HEK293 (cell line): ENCODE data around the gene B4GALT2.

ENCODE experiments used
- CTCF ChIA-PET: fragments of 350-600 bp; formaldehyde crosslinking; extraction: SDS; loops from one replicate; lab custom pipeline; 2021; ENCODE audit warnings: antibody characterized with exemption; lab: Yijun Ruan, JAX
- POLR2A ChIA-PET: fragments of 300-600 bp; formaldehyde crosslinking; extraction: SDS; loops from one replicate; lab custom pipeline; 2020; ENCODE audit warnings: antibody characterized with exemption, inconsistent platforms; lab: Yijun Ruan, JAX
- H3K27ac ChIP-seq: fragments of 200-500 bp; sonication (Bioruptor generic); 2 replicates; pipeline ENCODE4 v1.5.1; 2014; ENCODE audit warnings: low read depth, low read length, control low read depth, inconsistent platforms; ENCODE audit errors: extremely low read depth
- H3K36me3 ChIP-seq, 2 experiments: fragments of 200-500 bp in 1 of 2; sonication (Bioruptor generic) in 1 of 2; 1 replicate in 1 of 2; 2 replicates in 1 of 2; pipeline ENCODE4 v1.5.1; 2014 to 2017; ENCODE audit warnings: inconsistent platforms in 2 of 2, low read length in 2 of 2; ENCODE audit not compliant: control insufficient read depth in 2 of 2, insufficient read depth in 1 of 2
- H3K4me1 ChIP-seq: fragments of 200-500 bp; sonication (Bioruptor generic); 2 replicates; pipeline ENCODE4 v1.5.1; 2014; ENCODE audit warnings: mild to moderate bottlenecking, low read length, inconsistent platforms; ENCODE audit not compliant: control insufficient read depth, insufficient read depth
- H3K4me3 ChIP-seq: 2 replicates; pipeline ENCODE4 v1.5.1; 2011; ENCODE audit warnings: low read depth, mild to moderate bottlenecking, control low read depth, low read length, moderate library complexity
- H3K9me3 ChIP-seq: fragments of 200-500 bp; sonication (Bioruptor generic); 2 replicates; pipeline ENCODE4 v1.5.1; 2014; ENCODE audit warnings: low read depth, low read length, inconsistent platforms; ENCODE audit not compliant: control insufficient read depth, insufficient read depth
- EGR2 ChIP-seq: fragments of 450-650 bp; formaldehyde crosslinking; IDR thresholded peaks from 2 replicates; pipeline ENCODE4 v1.5.1; 2016; ENCODE audit warnings: low read depth, missing biosample characterization, missing genetic modification characterization
- GFI1B ChIP-seq: fragments of 450-650 bp; formaldehyde crosslinking; IDR thresholded peaks from 2 replicates; pipeline ENCODE4 v1.5.1; 2016; ENCODE audit warnings: missing biosample characterization, missing genetic modification characterization
- GLIS1 ChIP-seq: fragments of 450-650 bp; formaldehyde crosslinking; IDR thresholded peaks from 2 replicates; pipeline ENCODE4 v1.5.1; 2016; ENCODE audit warnings: missing biosample characterization, missing genetic modification characterization
- KLF1 ChIP-seq: fragments of 450-650 bp; formaldehyde crosslinking; IDR thresholded peaks from 2 replicates; pipeline ENCODE4 v1.5.1; 2016; ENCODE audit warnings: missing biosample characterization, missing genetic modification characterization
- KLF10 ChIP-seq: fragments of 450-650 bp; IDR thresholded peaks from 2 replicates; pipeline ENCODE4 v1.5.1; 2018; ENCODE audit warnings: missing biosample characterization, mild to moderate bottlenecking, missing genetic modification characterization
- KLF8 ChIP-seq: fragments of 450-650 bp; formaldehyde crosslinking; IDR thresholded peaks from 2 replicates; pipeline ENCODE4 v1.5.1; 2016; ENCODE audit warnings: missing biosample characterization, missing genetic modification characterization
- PRDM1 ChIP-seq: fragments of 450-650 bp; formaldehyde crosslinking; IDR thresholded peaks from 2 replicates; pipeline ENCODE4; 2016; ENCODE audit warnings: missing biosample characterization, missing genetic modification characterization
- SP2 ChIP-seq: fragments of 450-650 bp; formaldehyde crosslinking; IDR thresholded peaks from 2 replicates; pipeline ENCODE4 v1.5.1; 2016; ENCODE audit warnings: missing biosample characterization, missing genetic modification characterization
- SP7 ChIP-seq: fragments of 450-650 bp; formaldehyde crosslinking; IDR thresholded peaks from 2 replicates; pipeline ENCODE4 v1.5.1; 2016; ENCODE audit warnings: missing biosample characterization, missing genetic modification characterization
- WT1 ChIP-seq: fragments of 450-650 bp; formaldehyde crosslinking; IDR thresholded peaks from 2 replicates; pipeline ENCODE4 v1.5.1; 2016; ENCODE audit warnings: missing biosample characterization, missing genetic modification characterization
- ZBTB48 ChIP-seq: fragments of 450-650 bp; formaldehyde crosslinking; IDR thresholded peaks from 2 replicates; pipeline ENCODE4 v1.5.1; 2016; ENCODE audit warnings: missing biosample characterization, missing genetic modification characterization
- ZFHX2 ChIP-seq: fragments of 450-650 bp; formaldehyde crosslinking; conservative IDR thresholded peaks from 2 replicates; pipeline ENCODE4 v1.5.1; 2016; ENCODE audit warnings: missing biosample characterization, missing genetic modification characterization
- ZIC2 ChIP-seq: fragments of 450-650 bp; formaldehyde crosslinking; IDR thresholded peaks from 2 replicates; pipeline ENCODE4 v1.5.1; 2016; ENCODE audit warnings: missing biosample characterization, missing genetic modification characterization
- ZNF121 ChIP-seq: fragments of 450-650 bp; formaldehyde crosslinking; IDR thresholded peaks from 2 replicates; pipeline ENCODE4 v1.5.1; 2016; ENCODE audit warnings: missing biosample characterization, missing genetic modification characterization
- ZNF423 ChIP-seq: fragments of 450-650 bp; formaldehyde crosslinking; IDR thresholded peaks from 2 replicates; pipeline ENCODE4 v1.5.1; 2016; ENCODE audit warnings: missing biosample characterization, missing genetic modification characterization
- ZNF548 ChIP-seq: fragments of 450-650 bp; formaldehyde crosslinking; IDR thresholded peaks from 2 replicates; pipeline ENCODE4 v1.5.1; 2016; ENCODE audit warnings: missing biosample characterization, missing genetic modification characterization
- ZNF560 ChIP-seq: fragments of 450-650 bp; formaldehyde crosslinking; IDR thresholded peaks from 2 replicates; pipeline ENCODE4 v1.5.1; 2017; ENCODE audit warnings: missing biosample characterization, missing genetic modification characterization, borderline replicate concordance
- ZNF600 ChIP-seq: fragments of 450-650 bp; formaldehyde crosslinking; IDR thresholded peaks from 2 replicates; pipeline ENCODE4 v1.5.1; 2016; ENCODE audit warnings: missing biosample characterization, missing genetic modification characterization
- ZNF621 ChIP-seq: fragments of 450-650 bp; formaldehyde crosslinking; IDR thresholded peaks from 2 replicates; pipeline ENCODE4 v1.5.1; 2017; ENCODE audit warnings: missing biosample characterization, missing genetic modification characterization
- ZNF629 ChIP-seq: fragments of 450-650 bp; formaldehyde crosslinking; IDR thresholded peaks from 2 replicates; pipeline ENCODE4 v1.5.1; 2017; ENCODE audit warnings: missing biosample characterization, missing genetic modification characterization
- ZNF837 ChIP-seq: fragments of 450-650 bp; formaldehyde crosslinking; IDR thresholded peaks from 2 replicates; pipeline ENCODE4 v1.5.1; 2016; ENCODE audit warnings: missing biosample characterization, missing genetic modification characterization
- TF ChIP-seq, protein P1 (sequence below): fragments of 450-650 bp; formaldehyde crosslinking; IDR thresholded peaks from 2 replicates; pipeline ENCODE4 v1.5.1; 2016; ENCODE audit warnings: missing biosample characterization, missing genetic modification characterization
- TF ChIP-seq, protein P2 (sequence below): IDR thresholded peaks from 2 replicates; pipeline ENCODE4 v1.6.1; 2011; ENCODE audit warnings: mild to moderate bottlenecking, low read depth, low read length, borderline replicate concordance
- TF ChIP-seq, protein P3 (sequence below): fragments of 450-650 bp; formaldehyde crosslinking; IDR thresholded peaks from 2 replicates; pipeline ENCODE4 v1.5.1; 2016; ENCODE audit warnings: missing biosample characterization, missing genetic modification characterization

Gene B4GALT2

DNA sequence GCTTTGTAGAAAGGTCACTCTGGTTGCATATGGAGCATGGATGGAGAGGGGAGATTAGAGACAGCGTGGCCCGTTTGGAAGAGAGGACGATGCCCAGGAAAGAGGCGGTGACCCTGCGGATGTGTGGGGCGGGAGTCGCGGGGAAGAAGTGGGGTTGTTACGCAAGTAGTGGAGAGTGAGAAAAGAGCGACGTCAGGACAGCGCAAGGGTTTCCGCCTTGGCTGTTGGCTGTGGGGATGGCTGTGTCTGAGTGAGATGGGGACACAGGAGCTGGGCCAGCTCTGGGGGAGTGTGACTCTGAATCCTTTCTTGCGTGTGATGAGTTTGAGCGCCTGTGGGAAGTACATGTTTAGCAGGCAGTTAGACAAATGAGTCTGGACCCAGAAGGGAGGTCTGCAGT is 3.8 kb downstream of the B4GALT2 start:
- Histone ChIP-seq H3K36me3 (peaks cover 0 to 80% of the 10 kb centered on the region in 2 experiments), H3K27ac (no peak overlapping the region), H3K9me3 (no peaks in the 10 kb centered on the region), H3K4me1 (peaks cover 3% of the 10 kb centered on the region; the same call in 1 of the 2 replicates), H3K4me3 (no peak overlapping the region)
- TF ChIP-seq, protein P1, sequence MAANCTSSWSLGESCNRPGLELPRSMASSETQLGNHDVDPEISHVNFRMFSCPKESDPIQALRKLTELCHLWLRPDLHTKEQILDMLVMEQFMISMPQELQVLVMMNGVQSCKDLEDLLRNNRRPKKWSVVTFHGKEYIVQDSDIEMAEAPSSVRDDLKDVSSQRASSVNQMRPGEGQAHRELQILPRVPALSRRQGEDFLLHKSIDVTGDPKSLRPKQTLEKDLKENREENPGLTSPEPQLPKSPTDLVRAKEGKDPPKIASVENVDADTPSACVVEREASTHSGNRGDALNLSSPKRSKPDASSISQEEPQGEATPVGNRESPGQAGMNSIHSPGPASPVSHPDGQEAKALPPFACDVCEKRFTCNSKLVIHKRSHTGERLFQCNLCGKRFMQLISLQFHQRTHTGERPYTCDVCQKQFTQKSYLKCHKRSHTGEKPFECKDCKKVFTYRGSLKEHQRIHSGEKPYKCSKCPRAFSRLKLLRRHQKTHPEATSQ (tag by site-specific recombination) = no peak
- TF ChIP-seq, protein P2, sequence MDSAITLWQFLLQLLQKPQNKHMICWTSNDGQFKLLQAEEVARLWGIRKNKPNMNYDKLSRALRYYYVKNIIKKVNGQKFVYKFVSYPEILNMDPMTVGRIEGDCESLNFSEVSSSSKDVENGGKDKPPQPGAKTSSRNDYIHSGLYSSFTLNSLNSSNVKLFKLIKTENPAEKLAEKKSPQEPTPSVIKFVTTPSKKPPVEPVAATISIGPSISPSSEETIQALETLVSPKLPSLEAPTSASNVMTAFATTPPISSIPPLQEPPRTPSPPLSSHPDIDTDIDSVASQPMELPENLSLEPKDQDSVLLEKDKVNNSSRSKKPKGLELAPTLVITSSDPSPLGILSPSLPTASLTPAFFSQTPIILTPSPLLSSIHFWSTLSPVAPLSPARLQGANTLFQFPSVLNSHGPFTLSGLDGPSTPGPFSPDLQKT = no peak
- TF ChIP-seq ZNF121 (tag by site-specific recombination) (no peak), PRDM1 (tag by site-specific recombination) (peak; percentile 78; the same call in 1 of the 2 replicates), ZNF629 (tag by site-specific recombination) (no peak), ZNF600 (peak; percentile 83), ZBTB48 (tag by site-specific recombination) (no peak)
- ChIA-PET CTCF (no interaction called here), POLR2A (no interaction called here)

DNA sequence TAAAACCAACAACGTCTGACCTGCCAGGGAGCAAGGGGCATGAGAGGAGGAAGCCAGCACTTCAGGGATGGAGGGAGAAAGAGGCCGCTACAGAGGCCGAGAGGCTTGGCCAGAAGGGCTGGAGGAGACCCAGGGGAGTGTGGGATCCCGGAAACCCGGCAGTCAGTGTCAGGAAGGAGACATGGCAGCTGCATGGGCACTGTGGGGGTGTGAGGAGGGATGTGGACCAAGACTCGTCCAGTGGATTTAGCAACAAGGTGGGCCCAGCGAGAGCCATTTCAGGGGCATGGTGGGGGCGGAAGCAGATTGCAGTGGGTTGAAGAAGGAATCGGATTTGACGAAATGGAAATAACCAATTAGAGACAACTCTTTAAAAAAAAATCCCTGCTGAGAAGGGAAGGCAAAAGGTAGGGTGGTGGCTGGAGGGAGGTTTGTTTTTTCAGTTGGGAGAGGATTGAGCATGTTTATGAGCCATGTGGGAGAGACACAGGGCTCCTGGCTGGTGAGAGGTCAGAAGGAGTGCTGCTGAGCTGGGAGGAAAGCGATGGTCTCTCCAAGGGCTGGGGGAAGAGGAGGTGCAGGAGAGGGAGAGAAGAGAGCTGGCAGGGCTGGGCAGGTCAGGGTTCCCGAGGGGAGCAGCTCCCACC is 4.4 kb downstream of the B4GALT2 start:
- H3K4me3 ChIP-seq = no peak overlapping the region
- peaks cover 0 to 77% of the 10 kb centered on the region in 2 experiments; a peak in 2 of 3 replicates for H3K36me3 ChIP-seq
- peak; percentile 72 for TF ChIP-seq WT1 (tag by site-specific recombination)
- no peak for TF ChIP-seq SP7
- TF ChIP-seq KLF1 (tag by site-specific recombination) = peak; percentile 47; the same call in 1 of the 2 replicates
- peak; percentile 17; the same call in 1 of the 2 replicates for TF ChIP-seq ZNF548
- no peak for TF ChIP-seq ZNF560 (tag by site-specific recombination)
- no peak for TF ChIP-seq SP2 (tag by site-specific recombination)
- TF ChIP-seq ZNF837 (tag by site-specific recombination) = no peak
- no peak for TF ChIP-seq GFI1B (tag by site-specific recombination)
- no peak for TF ChIP-seq KLF10 (tag by site-specific recombination)
- peak; percentile 74 for TF ChIP-seq ZNF423
- TF ChIP-seq GLIS1 (tag by site-specific recombination) = peak; percentile 9; the same call in 1 of the 2 replicates
- TF ChIP-seq KLF8 (tag by site-specific recombination) = no peak
- TF ChIP-seq ZIC2 = peak; percentile 20; the same call in 1 of the 2 replicates
- TF ChIP-seq EGR2 (tag by site-specific recombination) = peak; percentile 84
- TF ChIP-seq, protein P3, sequence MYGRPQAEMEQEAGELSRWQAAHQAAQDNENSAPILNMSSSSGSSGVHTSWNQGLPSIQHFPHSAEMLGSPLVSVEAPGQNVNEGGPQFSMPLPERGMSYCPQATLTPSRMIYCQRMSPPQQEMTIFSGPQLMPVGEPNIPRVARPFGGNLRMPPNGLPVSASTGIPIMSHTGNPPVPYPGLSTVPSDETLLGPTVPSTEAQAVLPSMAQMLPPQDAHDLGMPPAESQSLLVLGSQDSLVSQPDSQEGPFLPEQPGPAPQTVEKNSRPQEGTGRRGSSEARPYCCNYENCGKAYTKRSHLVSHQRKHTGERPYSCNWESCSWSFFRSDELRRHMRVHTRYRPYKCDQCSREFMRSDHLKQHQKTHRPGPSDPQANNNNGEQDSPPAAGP (tag by site-specific recombination) = peak; percentile 74
- TF ChIP-seq ZNF621 = no peak
- TF ChIP-seq ZFHX2 (tag by site-specific recombination) = peak; percentile 55
- peaks cover 3% of the 10 kb centered on the region; the same call in 1 of the 2 replicates for H3K4me1 ChIP-seq
- POLR2A ChIA-PET = interaction anchor here (1.5 kb wide), 1 partner anchor 8 kb away, joined by 6 read pairs; the partner anchor contains the start of gene ATP6V0B
- CTCF ChIA-PET = interaction anchor here (0.6 kb wide), 1 partner anchor 306 kb away, joined by 3 read pairs; no protein-coding TSS in a partner anchor
- H3K9me3 ChIP-seq = no peaks in the 10 kb centered on the region
- no peak overlapping the region for H3K27ac ChIP-seq
